K562 (cell line): Measurements from ENCODE around the gene DYRK1A. TPM values are rescaled to one million over a fixed set of nuclear protein-coding genes. Genes with fewer than 3 reads are reported as not detected.
A peak's percentile ranks its signal among the peaks of the same experiment; 100 is the strongest.

ENCODE experiments used
- ATAC-seq: fragments of 200-7000 bp; cut with Tn5 transposase; 3 replicates; pipeline ENCODE4 v1.9.1; 2020; ENCODE audit warnings: moderate library complexity
- Bru-seq: library from RNA; stranded (reverse); fragments of 400-500 nt; gene quantifications from one replicate; lab custom pipeline; 2021; lab: Mats Ljungman, UMichigan
- BruChase-seq, 2 experiments: library from RNA; stranded (reverse); fragments of 400-500 nt; gene quantifications; one replicate each; lab custom pipeline; 2021; lab: Mats Ljungman, UMichigan
- BruUV-seq: library from RNA; stranded (reverse); fragments of 400-500 nt; replicated peaks from 2 replicates; lab custom pipeline; 2021; lab: Mats Ljungman, UMichigan
- CTCF ChIA-PET: fragments of 300-600 bp; formaldehyde crosslinking; extraction: SDS; loops from one replicate; lab custom pipeline; 2021; ENCODE audit warnings: low intra/inter-chr PET ratio; lab: Yijun Ruan, JAX
- POLR2A ChIA-PET: fragments of 300-600, 350-650 bp; sonication (Branson Sonifier 250); formaldehyde crosslinking; extraction: SDS; loops from one replicate; lab custom pipeline; 2021; ENCODE audit warnings: antibody characterized with exemption, inconsistent platforms; lab: Yijun Ruan, JAX
- DNase-seq, 4 experiments: peaks; one replicate each; pipeline versions ENCODE4 v3.0.0 to v3.0.0-alpha.2; 2011 to 2018; ENCODE audit warnings: low spot score in 3 of 4, mixed read lengths in 3 of 4; ENCODE audit errors: extremely low read depth in 1 of 4
- FAIRE-seq: peaks from 2 replicates; lab custom pipeline; 2011; peaks lifted over from hg19 to GRCh38; lab: Jason Lieb, UNC
- H2AFZ ChIP-seq: 2 replicates; pipeline ENCODE4 v1.6.0; 2011; ENCODE audit warnings: low read depth, low read length, control low read depth, inconsistent platforms
- H3K27ac ChIP-seq: fragments of 200-600 bp; 3 replicates; pipeline ENCODE4 v1.8.0; 2011; ENCODE audit warnings: low read depth, mild to moderate bottlenecking, control low read depth, inconsistent platforms, low read length, moderate library complexity, mixed read lengths; ENCODE audit errors: extremely low read depth
- H3K27me3 ChIP-seq, 2 experiments: fragments of 300-600 bp in 1 of 2; 2 replicates in 1 of 2; 3 replicates in 1 of 2; pipeline versions ENCODE4 v1.6.0 to v1.8.0; 2011; ENCODE audit warnings: inconsistent platforms in 2 of 2, low read length in 2 of 2, mild to moderate bottlenecking in 1 of 2, mixed read lengths in 1 of 2, moderate library complexity in 1 of 2; ENCODE audit not compliant: control insufficient read depth in 2 of 2, insufficient read depth in 2 of 2
- H3K36me3 ChIP-seq: fragments of 300-600 bp; 3 replicates; pipeline ENCODE4 v1.8.0; 2011; ENCODE audit warnings: mild to moderate bottlenecking, low read length, inconsistent platforms; ENCODE audit not compliant: control insufficient read depth, insufficient read depth
- H3K4me1 ChIP-seq, 2 experiments: fragments of 200-600 bp in 1 of 2; replicated peaks in 1 of 2; 2 replicates in 1 of 2; 3 replicates in 1 of 2; pipeline versions ENCODE4 v1.5.1 to v1.8.0; 2011; ENCODE audit warnings: inconsistent platforms in 2 of 2, low read length in 2 of 2, mild to moderate bottlenecking in 1 of 2, mixed read lengths in 1 of 2, moderate library complexity in 1 of 2; ENCODE audit not compliant: control insufficient read depth in 2 of 2, insufficient read depth in 2 of 2
- H3K4me2 ChIP-seq: 2 replicates; pipeline ENCODE4 v1.6.1; 2011; ENCODE audit warnings: low read length, control low read depth, inconsistent platforms, mixed read lengths; ENCODE audit not compliant: insufficient read depth
- H3K4me3 ChIP-seq: fragments of 200-600 bp; sonication (generic), shearing (Covaris generic); 2 replicates; pipeline ENCODE4 v1.5.1; 2016; ENCODE audit warnings: control low read depth, inconsistent platforms
- H3K79me2 ChIP-seq: fragments of 200-600 bp; 3 replicates; pipeline ENCODE4 v1.8.0; 2011; ENCODE audit warnings: low read length, inconsistent platforms; ENCODE audit not compliant: control insufficient read depth, insufficient read depth
- H3K9ac ChIP-seq, 2 experiments: 2 replicates each; pipeline versions ENCODE4 v1.6.0 to v1.6.1; 2011; ENCODE audit warnings: low read depth in 2 of 2, low read length in 2 of 2, control low read depth in 1 of 2, inconsistent platforms in 1 of 2, mild to moderate bottlenecking in 1 of 2, mixed read lengths in 1 of 2; ENCODE audit not compliant: insufficient read depth in 1 of 2
- H3K9me1 ChIP-seq: one replicate; pipeline ENCODE4 v1.6.0; 2011; ENCODE audit warnings: inconsistent platforms, mild to moderate bottlenecking, low read length, moderate library complexity; ENCODE audit not compliant: control insufficient read depth, insufficient read depth
- H3K9me3 ChIP-seq: replicated peaks from 2 replicates; pipeline ENCODE4 v1.5.1; 2011; ENCODE audit warnings: low read depth, low read length, inconsistent platforms; ENCODE audit not compliant: control insufficient read depth, insufficient read depth
- H4K20me1 ChIP-seq: replicated peaks from 2 replicates; pipeline ENCODE4 v1.6.1; 2011; ENCODE audit warnings: low read length, inconsistent platforms, mixed read lengths; ENCODE audit not compliant: control insufficient read depth, insufficient read depth
- CAMTA2 ChIP-seq: fragments of 250-450 bp; sonication (Bioruptor Pico); conservative IDR thresholded peaks from 2 replicates; pipeline ENCODE4 v1.5.1; 2022
- GATAD2B ChIP-seq: fragments of 450-650 bp; IDR thresholded peaks from 2 replicates; pipeline ENCODE4 v1.6.1; 2017; ENCODE audit warnings: mild to moderate bottlenecking, borderline replicate concordance
- HLTF ChIP-seq: fragments of 450-650 bp; IDR thresholded peaks from 2 replicates; pipeline ENCODE4 v1.6.1; 2016
- HNRNPLL ChIP-seq: fragments of 200-400 bp; formaldehyde crosslinking; IDR thresholded peaks from 2 replicates; pipeline ENCODE4 v1.6.1; 2017; ENCODE audit warnings: low read length, low read depth, mild to moderate bottlenecking; ENCODE audit not compliant: poor library complexity, severe bottlenecking
- HOXB6 ChIP-seq: fragments of 250-450 bp; sonication (Bioruptor Pico); IDR thresholded peaks from 2 replicates; pipeline ENCODE4 v1.5.1; 2022; ENCODE audit warnings: mild to moderate bottlenecking, borderline replicate concordance
- LARP7 ChIP-seq: fragments of 450-650 bp; IDR thresholded peaks from 2 replicates; pipeline ENCODE4 v1.6.1; 2016
- MAFF ChIP-seq: IDR thresholded peaks from 2 replicates; pipeline ENCODE4 v1.6.1; 2012; ENCODE audit warnings: low read length, improper control_type of control experiment
- RFX7 ChIP-seq: fragments of 250-450 bp; sonication (Bioruptor Pico); IDR thresholded peaks from 2 replicates; pipeline ENCODE4 v1.5.1; 2021; ENCODE audit warnings: mild to moderate bottlenecking
- SAFB ChIP-seq: fragments of 200-400 bp; formaldehyde crosslinking; IDR thresholded peaks from 2 replicates; pipeline ENCODE4 v1.6.1; 2017; ENCODE audit warnings: low read depth, low read length, borderline replicate concordance
- SMAD2 ChIP-seq: fragments of 150-350 bp; IDR thresholded peaks from 2 replicates; pipeline ENCODE4 v1.6.1; 2014; ENCODE audit warnings: low read depth, mild to moderate bottlenecking, low read length
- SREBF1 ChIP-seq: fragments of 150-350 bp; IDR thresholded peaks from 2 replicates; pipeline ENCODE4 v1.6.1; 2014; ENCODE audit warnings: antibody characterized with exemption, low read depth, low read length, borderline replicate concordance
- ZC3H8 ChIP-seq: fragments of 450-650 bp; IDR thresholded peaks from 2 replicates; pipeline ENCODE4 v1.6.1; 2017
- ZNF121 ChIP-seq: sonication (generic); formaldehyde crosslinking; conservative IDR thresholded peaks from 2 replicates; pipeline ENCODE4 v1.8.0; 2022; ENCODE audit warnings: missing genetic modification reagents
- ZNF212 ChIP-seq: fragments of 450-650 bp; formaldehyde crosslinking; IDR thresholded peaks from 2 replicates; pipeline ENCODE4 v1.4.0; 2020; ENCODE audit warnings: mild to moderate bottlenecking
- ZNF384 ChIP-seq: IDR thresholded peaks from 2 replicates; pipeline ENCODE4 v1.6.1; 2012; ENCODE audit warnings: low read depth, low read length, improper control_type of control experiment
- WGBS: fragments of 100-300 bp; shearing (Covaris generic); methylation state at CpG from one replicate; pipeline ENCODE4 v1.1.6; 2016; ENCODE audit warnings: low coverage, mixed read lengths; ENCODE audit not compliant: insufficient coverage; ENCODE audit errors: missing lambda C conversion rate; 5-methylcytosine and 5-hydroxymethylcytosine counted together
- in situ Hi-C: fragments of 300-500 bp; cut with MboI; formaldehyde crosslinking; loops from 4 replicates; pipeline ENCODE4 v1.15.0; 2018; ENCODE audit warnings: inconsistent platforms, mixed read lengths
- intact Hi-C: fragments of 100-400 bp; cut with micrococcal nuclease; formaldehyde crosslinking; loops from 2 replicates; pipeline ENCODE4 v1.14.2; 2022
- long read RNA-seq, 3 experiments: library from polyadenylated mRNA in 2 of 3; library from RNA in 1 of 3; unstranded in 2 of 3; stranded (forward) in 1 of 3; transcript quantifications; one replicate each; pipeline ENCODE4 v2.0.0, GENCODE V29; 2019 to 2022
- polyA minus RNA-seq, 3 experiments: library from RNA; depleted of rRNA, polyadenylated mRNA; stranded (reverse); fragments of >200 nt; gene quantifications; 2 replicates each; pipeline ENCODE4 v1.2.3, GENCODE V29; 2011
- polyA plus RNA-seq, 8 experiments: library from polyadenylated mRNA; depleted of rRNA in 4 of 8; stranded (reverse) in 5 of 8; unstranded in 3 of 8; fragments of >200 nt; fragmentation: Nextera tagmentation in 2 of 8; fragmentation: Illumina TruSeq in 1 of 8; extraction: Ambion mirVana in 2 of 8; extraction: Trizol in 1 of 8; gene quantifications; 2 replicates each; pipeline versions ENCODE4 v1.2.1 to v1.2.3, GENCODE V29; 2011 to 2014; ENCODE audit warnings: inconsistent platforms in 1 of 8, missing spikeins in 1 of 8
- total RNA-seq, 7 experiments: library from RNA; depleted of rRNA in 6 of 7; stranded (reverse); fragments of >200 nt in 6 of 7; fragmentation: Illumina TruSeq in 2 of 7; extraction: Trizol in 2 of 7; gene quantifications; 2 replicates each; pipeline versions ENCODE4 v1.2.1 to v1.2.3, GENCODE V29; 2011 to 2021; ENCODE audit warnings: low replicate concordance in 1 of 7
- TF ChIP-seq, protein P1 (sequence below): fragments of 250-450 bp; sonication (Bioruptor Pico); IDR thresholded peaks from 2 replicates; pipeline ENCODE4 v1.8.0; 2022; ENCODE audit warnings: inconsistent platforms

DYRK1A gene
- 104 and 251 TPM in 2 replicates for total RNA-seq (2011; cell fraction: chromatin; rRNA removed; ENCODE audit: low replicate concordance)
- 52.7 and 60.7 TPM in 2 replicates for total RNA-seq (2011; cell fraction: nucleolus; rRNA removed)
- 126 and 183 TPM in 2 replicates for total RNA-seq (2011; cell fraction: nucleoplasm; rRNA removed)
- total RNA-seq (2014; rRNA removed) (40.2 and 42.3 TPM in 2 replicates), total RNA-seq (2014; rRNA removed; fragmentation: Illumina TruSeq; extraction: Trizol) (58.9 and 66.8 TPM in 2 replicates), total RNA-seq (2015; rRNA removed; fragmentation: Illumina TruSeq; extraction: Trizol) (55.3 and 57.7 TPM in 2 replicates), total RNA-seq (2021) (55.8 and 64.8 TPM in 2 replicates), polyA plus RNA-seq (2011; rRNA removed) (59.9 and 65.9 TPM in 2 replicates), polyA plus RNA-seq (2014; fragmentation: Illumina TruSeq; extraction: Trizol) (35.5 and 36.5 TPM in 2 replicates), polyA plus RNA-seq (2014; fragmentation: Nextera tagmentation; extraction: Ambion mirVana) (10 to 100 TPM in 1 of 2 experiments, 1 to 10 TPM in 1; 3.7 to 13.2 TPM), polyA plus RNA-seq (2014; rRNA removed) (29.1 and 32.7 TPM in 2 replicates), polyA minus RNA-seq (2011; rRNA and poly(A)+ RNA removed) (174 and 176 TPM in 2 replicates), Bru-seq, nascent RNA (percentile 96 among the genes with signal in this experiment), BruChase-seq, experiment 1, labeled RNA remaining after a 2-hour chase (percentile 97 among the genes with signal in this experiment), BruChase-seq, experiment 2, labeled RNA remaining after a 6-hour chase (percentile 97 among the genes with signal in this experiment)
- polyA plus RNA-seq (2011; cell fraction: cytosol; rRNA removed): 49.8 and 58.2 TPM in 2 replicates
- 116 and 121 TPM in 2 replicates for polyA plus RNA-seq (2011; cell fraction: nucleus; rRNA removed)
- polyA plus RNA-seq (2012): 20.9 and 26.2 TPM in 2 replicates
- 62.1 and 76.3 TPM in 2 replicates for polyA minus RNA-seq (2011; cell fraction: cytosol; rRNA and poly(A)+ RNA removed)
- 102 and 169 TPM in 2 replicates for polyA minus RNA-seq (2011; cell fraction: nucleus; rRNA and poly(A)+ RNA removed)
- long read RNA-seq, experiment 1, partial matches to known transcripts: 1 of 33 reads
- long read RNA-seq, experiment 1, other reads (novel, unspliced or antisense): 29 of 33 reads
- long read RNA-seq, experiment 2, partial matches to known transcripts: 0 of 12 reads
- long read RNA-seq, experiment 2, other reads (novel, unspliced or antisense): 12 of 12 reads
- long read RNA-seq, experiment 3, partial matches to known transcripts: 0 of 2 reads
- long read RNA-seq, experiment 3, other reads (novel, unspliced or antisense): 2 of 2 reads

DNA sequence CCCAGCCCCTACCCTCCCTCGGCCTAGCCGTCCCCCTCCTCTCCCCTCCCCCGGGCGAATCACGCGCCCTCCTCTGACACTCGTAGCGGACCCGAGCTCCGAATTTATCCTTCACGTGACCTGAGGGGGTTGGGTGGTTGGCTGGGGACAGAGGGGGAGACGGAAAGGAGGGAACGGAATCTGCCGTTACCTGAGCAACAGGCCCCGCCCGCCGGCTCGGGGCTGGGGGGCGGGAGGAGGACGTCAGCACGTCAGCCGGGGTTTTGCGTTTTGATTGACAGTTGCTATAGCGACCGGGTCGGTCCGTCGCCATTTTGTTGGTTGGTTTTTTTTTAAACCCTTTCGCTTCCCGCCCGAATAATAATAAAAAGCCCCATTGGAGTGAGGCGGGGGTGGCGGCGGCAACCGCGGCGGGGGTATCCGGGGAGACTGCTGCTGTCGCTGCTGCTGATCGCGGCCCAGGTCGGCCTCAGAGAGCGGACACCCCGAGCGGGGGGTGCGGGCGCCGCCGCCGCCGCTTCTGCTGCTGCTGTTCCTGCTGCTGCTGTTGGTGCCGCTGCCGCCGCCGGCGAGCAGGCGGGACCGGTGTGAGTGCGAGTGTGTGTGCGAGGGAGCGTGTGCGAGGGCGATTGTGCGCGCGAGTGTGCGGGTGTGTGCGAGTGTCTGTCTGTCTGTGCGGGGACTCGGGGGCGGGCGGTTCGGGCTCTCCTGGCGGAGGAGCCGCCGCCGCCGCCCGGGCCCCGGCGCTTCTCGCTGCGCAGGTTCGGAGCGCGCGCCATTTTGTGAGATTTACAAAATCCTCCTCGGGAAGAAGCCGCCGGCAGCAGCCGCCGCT lies at the start of gene DYRK1A:
DYRK1A (plus strand) TSS at position 292 of the 835 bp plus-strand sequence. CDS start 53,602 bp downstream, outside the sequence.
- Histone ChIP-seq H3K4me1 (peaks cover 8 to 20% of the 10 kb centered on the region in 2 experiments), H3K36me3 (peaks cover 4% of the 10 kb centered on the region; the same call in 2 of the 3 replicates), H3K27me3 (no peaks in the 10 kb centered on the region; a peak in 1 of 5 replicates), H3K4me3 (peak within 1 kb of the TSS; percentile 88), H3K4me2 (peak within 1 kb of the TSS; percentile 99), H2AFZ (peak within 1 kb of the TSS; percentile 81), H3K9me3 (no peaks in the 10 kb centered on the region), H3K27ac (peak within 1 kb of the TSS; percentile 98), H3K9me1 (no peaks in the 10 kb centered on the region), H3K79me2 (peaks cover 62% of the 10 kb centered on the region), H3K9ac (peak within 1 kb of the TSS; percentile 99), H4K20me1 (no peaks in the 10 kb centered on the region; the same call in 1 of the 2 replicates)
- in situ Hi-C loops: no loop called here
- DNase-seq: peak; percentile 96 to 100 (median 98)
- ATAC-seq: peak; percentile 79
- ChIA-PET CTCF (interaction anchor here (0.6 kb wide), 1 partner anchor 674 kb away, joined by 3 read pairs; no protein-coding TSS in a partner anchor), POLR2A (interaction anchor here (0.7 to 2.5 kb wide), 12 partner anchors 9 to 196 kb away, joined by 3 to 24 read pairs (median 4); partner anchors contain the start of gene VPS26C)
- 1% methylated on average over 61 of the region's 92 CpGs for WGBS
- intact Hi-C loops: loop anchor here (5.0 kb wide), 2 partner anchors 81 to 96 kb away; no protein-coding TSS in a partner anchor
- FAIRE-seq: peak; percentile 88
- BruUV-seq: no TSS peak
- no peak for TF ChIP-seq CAMTA2 (CRISPR knock-in tag)
- peak; percentile 34 for TF ChIP-seq HNRNPLL
- peak; percentile 94 for TF ChIP-seq ZNF384
- no peak for TF ChIP-seq HOXB6 (CRISPR knock-in tag)
- peak; percentile 51; the same call in 1 of the 2 replicates for TF ChIP-seq LARP7
- no peak for TF ChIP-seq SREBF1
- TF ChIP-seq MAFF: no peak
- no peak for TF ChIP-seq SMAD2
- no peak for TF ChIP-seq ZC3H8
- no peak for TF ChIP-seq RFX7
- TF ChIP-seq SAFB: no peak
- no peak for TF ChIP-seq ZNF121
- TF ChIP-seq, protein P1, sequence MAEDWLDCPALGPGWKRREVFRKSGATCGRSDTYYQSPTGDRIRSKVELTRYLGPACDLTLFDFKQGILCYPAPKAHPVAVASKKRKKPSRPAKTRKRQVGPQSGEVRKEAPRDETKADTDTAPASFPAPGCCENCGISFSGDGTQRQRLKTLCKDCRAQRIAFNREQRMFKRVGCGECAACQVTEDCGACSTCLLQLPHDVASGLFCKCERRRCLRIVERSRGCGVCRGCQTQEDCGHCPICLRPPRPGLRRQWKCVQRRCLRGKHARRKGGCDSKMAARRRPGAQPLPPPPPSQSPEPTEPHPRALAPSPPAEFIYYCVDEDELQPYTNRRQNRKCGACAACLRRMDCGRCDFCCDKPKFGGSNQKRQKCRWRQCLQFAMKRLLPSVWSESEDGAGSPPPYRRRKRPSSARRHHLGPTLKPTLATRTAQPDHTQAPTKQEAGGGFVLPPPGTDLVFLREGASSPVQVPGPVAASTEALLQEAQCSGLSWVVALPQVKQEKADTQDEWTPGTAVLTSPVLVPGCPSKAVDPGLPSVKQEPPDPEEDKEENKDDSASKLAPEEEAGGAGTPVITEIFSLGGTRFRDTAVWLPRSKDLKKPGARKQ (CRISPR knock-in tag): no peak
- no peak for TF ChIP-seq ZNF212 (CRISPR knock-in tag)
- TF ChIP-seq HLTF: peak; percentile 51; the same call in 1 of the 2 replicates
- no peak for TF ChIP-seq GATAD2B
